Astrocyte of the spinal cord (primary cell): ENCODE measurements around the gene LIPG.

ENCODE experiments used
- DNase-seq: peaks from one replicate; pipeline ENCODE4 v3.0.0; 2011; ENCODE audit warnings: low read depth, low spot score
- H3K4me3 ChIP-seq: 2 replicates; pipeline ENCODE4 v1.5.1; 2011; ENCODE audit warnings: low read depth, mild to moderate bottlenecking, low read length, moderate library complexity
- CTCF ChIP-seq: IDR thresholded peaks from 2 replicates; pipeline ENCODE4 v1.5.1; 2012; ENCODE audit warnings: low read depth, mild to moderate bottlenecking, low read length, inconsistent platforms
- in situ Hi-C: cut with HindIII; loops from 2 replicates; pipeline ENCODE4 v1.10.0; 2017; ENCODE audit warnings: low sequenced_read_pairs

LIPG gene

GRCh38 chr18:49563701-49564517, 2.1 kb downstream of the LIPG start:
- peak overlapping the region; percentile 48 for H3K4me3 ChIP-seq
- no peak for DNase-seq
- in situ Hi-C loops: no loop called here

GRCh38 chr18:49564518-49564834, 2.6 kb downstream of the LIPG start:
- DNase-seq: no peak
- no peak for TF ChIP-seq CTCF
- in situ Hi-C loops: no loop called here
- no peak overlapping the region for H3K4me3 ChIP-seq

More at GRCh38 chr18:49563701-49564517, 2.1 kb downstream of the LIPG start:
- TF ChIP-seq CTCF: no peak

- no peak for DNase-seq
- no peak overlapping the region for H3K4me3 ChIP-seq
- TF ChIP-seq CTCF: no peak
- in situ Hi-C loops: no loop called here
Measured at GRCh38 chr18:49565101-49565500, 3.2 kb downstream of the LIPG start.

GRCh38 chr18:49565612-49566011, 3.8 kb downstream of the LIPG start:
- no peak for TF ChIP-seq CTCF
- no peak overlapping the region for H3K4me3 ChIP-seq
- DNase-seq: peak; percentile 50
- in situ Hi-C loops: no loop called here

- no peak for DNase-seq
- in situ Hi-C loops: no loop called here
- H3K4me3 ChIP-seq: no peak overlapping the region
- no peak for TF ChIP-seq CTCF
Measured at GRCh38 chr18:49566217-49566770, 4.4 kb downstream of the LIPG start.

GRCh38 chr18:49566985-49567384, 5.1 kb downstream of the LIPG start:
- in situ Hi-C loops: no loop called here
- no peak overlapping the region for H3K4me3 ChIP-seq
- TF ChIP-seq CTCF: no peak
- no peak for DNase-seq
